C4-2B (cell line): Measurements from ENCODE around the gene TSPAN4.

ENCODE experiments used
- CTCF ChIP-seq: fragments of 450-650 bp; conservative IDR thresholded peaks from 2 replicates; pipeline ENCODE4 v1.5.1; 2017; ENCODE audit warnings: mild to moderate bottlenecking
- ZFX ChIP-seq: fragments of 450-650 bp; IDR thresholded peaks from 2 replicates; pipeline ENCODE4 v1.6.1; 2017

- TF ChIP-seq CTCF, result no peak
- TF ChIP-seq ZFX, result no peak
Measured at GRCh38 chr11:846496-847098, 3.9 kb downstream of the TSPAN4 start.
